Daoy (cell line): ENCODE data around the gene CLCN3. TPM values are rescaled to one million over a fixed set of nuclear protein-coding genes. Genes with fewer than 3 reads are reported as not detected.
"Not testable (repeated sequence)": the region's sequence is repeated elsewhere in the genome, so short reads cannot be mapped to it uniquely, and the experiment has no call there.

Source experiments
- DNase-seq: peaks from one replicate; pipeline ENCODE4 v3.0.0-alpha.2; 2015; ENCODE audit warnings: low read depth
- total RNA-seq: library from RNA; depleted of rRNA; stranded (reverse); fragments of >200 nt; shearing (Covaris generic); gene quantifications from 2 replicates; pipeline ENCODE4 v1.2.3, GENCODE V29; 2014

Gene CLCN3
- total RNA-seq, 1 experiment from 2014 or later = 10.7 TPM

- DNase-seq = no peak
Observed at GRCh38 chr4:169698331-169698730, 78.0 kb downstream of the CLCN3 start.

GRCh38 chr4:169707958-169708643 is 87.7 kb downstream of the CLCN3 start:
- DNase-seq = no peak

- DNase-seq = no peak
Observed at GRCh38 chr4:169715826-169716225, 95.4 kb downstream of the CLCN3 start.

DNA sequence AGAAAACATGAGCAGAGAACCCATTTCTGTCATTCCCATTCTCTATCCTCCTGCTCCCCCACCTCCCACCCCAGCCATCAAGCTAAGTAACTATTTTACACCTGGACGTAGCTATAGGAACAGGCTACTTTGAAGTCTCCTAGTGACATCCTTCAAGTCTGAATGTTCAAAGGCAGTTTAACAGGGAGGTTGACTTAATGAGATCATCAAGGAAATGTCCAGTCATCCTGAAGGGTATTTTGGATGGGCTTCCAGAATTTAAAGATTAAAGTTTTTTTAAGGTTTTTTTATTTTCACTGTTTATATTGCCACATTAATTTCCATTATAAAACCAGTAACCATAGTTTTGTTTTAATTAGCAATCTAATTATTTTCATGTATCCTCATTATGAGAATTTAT is 96.3 kb downstream of the CLCN3 start:
- DNase-seq = no peak

DNA sequence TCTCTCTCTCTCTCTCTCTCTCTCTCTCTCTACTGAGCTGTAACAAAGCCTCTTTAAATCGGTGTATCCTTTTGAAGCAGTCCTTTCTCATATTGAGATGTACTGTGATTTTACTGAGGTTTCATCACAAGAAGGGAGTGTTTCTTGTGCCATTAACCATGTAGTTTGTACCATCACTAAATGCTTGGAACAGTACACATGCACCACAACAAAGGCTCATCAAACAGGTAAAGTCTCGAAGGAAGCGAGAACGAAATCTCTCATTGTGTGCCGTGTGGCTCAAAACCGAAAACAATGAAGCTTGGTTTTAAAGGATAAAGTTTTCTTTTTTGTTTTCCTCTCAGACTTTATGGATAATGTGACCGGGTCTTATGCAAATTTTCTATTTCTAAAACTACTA is 100.2 kb downstream of the CLCN3 start:
- no peak for DNase-seq

- DNase-seq = no peak
Observed at GRCh38 chr4:169723207-169723965, 103.0 kb downstream of the CLCN3 start.

DNA sequence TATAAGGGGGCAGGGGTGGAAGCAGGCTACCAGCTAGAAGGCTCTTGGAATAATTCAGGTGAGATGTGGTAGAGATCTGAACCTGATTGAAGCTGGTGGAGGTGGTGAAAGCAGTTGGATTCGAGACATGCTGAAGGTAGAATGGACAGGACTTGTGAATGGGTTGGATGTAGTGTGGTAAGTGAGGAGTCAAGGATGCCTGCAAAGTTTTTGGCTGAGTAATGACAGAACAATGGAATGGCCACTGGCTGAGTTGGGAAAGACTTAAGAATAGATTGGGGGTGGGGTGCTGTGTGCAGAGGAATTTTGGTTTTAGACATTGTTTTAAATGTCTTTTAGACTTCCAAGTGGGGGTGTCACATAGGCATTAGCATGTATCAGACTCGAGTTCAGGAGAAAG is 103.9 kb downstream of the CLCN3 start:
- no peak for DNase-seq

DNA sequence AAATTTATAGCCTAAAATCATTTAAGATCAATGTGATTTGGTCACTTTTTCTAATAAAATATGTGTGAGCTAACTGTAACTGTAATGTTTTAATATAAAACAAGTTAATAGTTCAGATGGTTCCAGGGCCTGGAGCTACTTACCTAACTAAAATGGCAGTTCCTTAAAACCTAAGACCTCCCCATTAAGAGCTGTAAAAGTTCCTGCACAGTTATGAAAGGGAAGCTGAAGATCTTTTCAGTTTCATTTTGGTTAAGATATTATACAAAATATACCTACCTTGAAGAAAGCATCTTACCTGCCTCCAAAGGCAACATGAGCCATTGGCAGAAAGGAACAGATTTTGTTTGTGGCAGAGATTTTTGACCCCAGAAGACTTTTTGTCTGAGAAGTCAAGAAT is 107.2 kb downstream of the CLCN3 start:
- no peak for DNase-seq

DNA sequence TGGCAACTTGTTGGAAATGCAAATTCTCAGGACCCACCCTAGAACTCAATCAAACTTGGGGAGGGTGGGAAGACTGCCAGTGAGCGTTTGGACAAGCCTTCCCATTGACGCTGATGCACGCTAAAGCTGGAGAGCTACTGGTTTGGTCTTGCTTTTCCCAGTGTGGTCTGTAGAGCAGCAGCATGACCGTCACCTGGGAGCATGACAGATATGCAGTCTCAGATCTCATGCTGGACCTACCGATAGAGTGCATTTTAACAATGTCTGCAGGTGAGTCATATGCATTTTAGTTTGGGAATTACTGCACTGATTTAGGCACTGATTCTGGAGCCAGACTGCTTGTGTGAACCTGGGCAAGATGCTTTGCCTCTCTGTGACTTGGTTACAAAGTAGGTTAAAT is 110.2 kb downstream of the CLCN3 start:
- DNase-seq = no peak

- DNase-seq = not testable (repeated sequence)
Observed at GRCh38 chr4:169738604-169739003, 118.2 kb downstream of the CLCN3 start.

DNA sequence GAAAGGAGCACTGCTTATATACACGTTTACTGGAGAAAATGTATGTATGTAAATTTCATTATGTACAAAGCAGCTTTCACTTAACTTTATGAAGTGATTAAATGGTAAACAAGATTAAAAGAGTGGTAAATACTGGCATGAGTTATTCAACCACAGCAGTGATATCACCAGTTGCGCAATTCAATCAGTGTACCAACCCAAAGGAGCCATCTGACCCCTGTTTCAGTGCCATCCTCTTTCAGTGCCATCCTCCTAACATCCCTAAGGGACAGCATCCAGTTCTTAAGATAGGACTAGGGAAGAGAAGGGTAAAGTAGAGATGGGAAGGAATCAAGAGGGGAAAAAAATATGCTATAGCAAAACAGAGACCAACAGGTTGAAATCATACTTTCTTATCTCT is 121.2 kb downstream of the CLCN3 start:
- no peak for DNase-seq

DNA sequence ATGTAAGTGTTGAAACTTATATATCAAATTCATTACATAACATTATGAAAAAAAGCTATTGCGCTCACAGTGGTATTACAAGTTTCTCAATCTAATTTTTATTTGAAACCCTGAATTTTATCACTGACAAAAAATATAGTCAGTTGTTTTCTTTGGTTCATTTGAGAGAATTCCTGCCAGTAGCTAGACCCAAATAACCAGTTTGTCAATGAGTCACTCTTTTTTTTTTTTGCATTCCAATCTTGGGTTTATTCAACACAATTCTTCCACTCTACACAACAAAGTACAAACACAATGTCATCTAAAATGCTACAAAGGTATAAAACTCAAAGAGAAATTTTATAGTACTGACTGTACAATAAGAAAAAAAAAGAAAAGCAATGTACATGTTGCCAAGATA is 124.2 kb downstream of the CLCN3 start:
- no peak for DNase-seq

GRCh38 chr4:169745291-169745690 is 124.9 kb downstream of the CLCN3 start:
- DNase-seq = no peak

- DNase-seq = no peak
Observed at GRCh38 chr4:169756971-169757574, 136.7 kb downstream of the CLCN3 start.

DNA sequence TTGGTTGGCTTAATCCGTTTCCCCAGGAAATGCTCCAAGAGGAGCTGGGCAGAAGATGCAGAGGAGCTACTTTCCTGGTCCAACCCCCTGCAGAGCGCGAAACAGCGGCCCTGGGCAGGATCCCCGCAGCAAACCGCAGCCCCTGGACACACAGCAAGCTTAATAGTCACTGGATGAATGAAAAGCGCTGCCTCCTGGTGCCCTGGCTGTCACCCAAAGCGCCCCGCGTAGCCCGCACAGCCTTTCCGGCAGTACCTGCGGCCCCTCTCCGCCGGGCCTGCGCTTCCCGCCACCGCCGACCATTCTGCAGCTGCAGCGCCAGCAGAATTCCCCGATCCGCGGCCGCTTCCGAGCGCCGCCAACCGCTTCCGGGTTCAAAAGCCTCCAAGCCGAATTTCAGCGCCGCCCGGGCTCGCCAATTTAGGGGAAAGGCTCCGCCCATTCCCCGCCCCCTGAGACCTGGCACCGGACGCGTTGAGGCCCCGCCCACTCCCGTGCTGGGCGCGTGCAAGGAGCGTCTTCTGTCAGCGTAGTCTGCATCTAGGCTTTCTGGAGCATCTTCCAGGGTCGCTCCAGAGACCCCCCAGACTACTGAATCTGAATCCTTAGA is 137.3 kb downstream of the CLCN3 start, which contains the start of gene HPF1:
HPF1 (minus strand) TSS at position 370 of the 610 bp plus-strand sequence; CDS start at position 303, 67 bp downstream.
- DNase-seq = peak; percentile 83

GRCh38 chr4:169758401-169758962 is 138.1 kb downstream of the CLCN3 start:
- DNase-seq = no peak

GRCh38 chr4:169761846-169762245 is 141.5 kb downstream of the CLCN3 start:
- no peak for DNase-seq

- DNase-seq = no peak
Observed at GRCh38 chr4:169765835-169766234, 145.5 kb downstream of the CLCN3 start.

- DNase-seq = no peak
Observed at GRCh38 chr4:169766741-169767140, 146.4 kb downstream of the CLCN3 start.

- DNase-seq = no peak
Observed at GRCh38 chr4:169768385-169768784, 148.0 kb downstream of the CLCN3 start.

GRCh38 chr4:169770416-169770815 is 150.0 kb downstream of the CLCN3 start:
- DNase-seq = no peak

DNA sequence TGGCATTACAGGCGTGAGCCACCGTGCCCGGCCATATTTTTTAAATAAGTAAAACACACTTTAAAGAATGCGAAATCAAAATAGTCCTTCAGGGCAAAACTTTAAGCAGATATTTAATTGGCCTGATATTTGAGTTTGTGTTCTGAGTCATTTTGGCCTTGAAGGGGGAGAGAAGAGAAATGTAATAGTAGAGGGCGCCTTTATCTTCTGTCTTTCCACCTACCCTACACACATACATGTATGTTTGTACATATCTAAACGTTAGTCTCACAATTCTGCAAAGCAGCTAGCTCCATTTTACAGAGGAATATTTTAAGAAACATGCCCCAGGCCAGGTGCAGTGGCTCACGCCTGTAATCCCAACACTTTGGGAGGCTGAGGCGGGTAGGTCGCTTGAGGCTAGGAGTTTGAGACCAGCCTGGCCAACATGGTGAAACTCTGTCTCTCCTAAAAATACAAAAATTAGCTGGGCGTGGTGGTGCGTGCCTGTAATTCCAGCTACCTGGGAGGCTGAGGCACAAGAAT is 151.2 kb downstream of the CLCN3 start:
- DNase-seq = not testable (repeated sequence)
